ENCODE data around the gene CHMP4B. TPM values are rescaled to one million over a fixed set of nuclear protein-coding genes. Genes with fewer than 3 reads are reported as not detected.

Gene CHMP4B
- polyA plus RNA-seq, 1 of the 3 experiments (the other 2 are of a cell fraction): 123 TPM

DNA sequence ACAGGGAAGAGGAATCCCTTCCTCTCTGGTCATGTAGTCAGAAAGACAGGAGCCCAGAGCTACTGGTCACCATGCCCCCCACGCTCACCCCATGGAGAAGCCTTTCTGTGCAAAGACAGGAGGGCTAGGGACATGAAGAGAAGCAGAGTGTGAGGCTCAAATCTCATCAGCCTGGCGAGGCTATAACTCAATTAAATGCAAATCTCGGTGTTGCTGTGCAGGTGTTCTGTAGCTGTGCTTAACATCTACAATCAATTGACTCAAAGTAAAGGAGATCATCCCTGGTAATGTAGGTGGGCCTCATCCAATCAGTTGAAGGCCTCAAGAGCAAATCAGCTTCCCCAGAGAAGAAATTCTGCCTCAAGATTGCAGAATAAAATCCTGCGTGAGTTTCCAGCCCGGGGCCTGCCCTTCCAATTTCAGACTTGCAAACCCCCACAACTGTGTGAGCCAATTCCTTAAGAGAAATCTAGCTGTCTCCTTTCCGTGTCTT is 64.4 kb downstream of the CHMP4B start:
- WGBS (ENCODE audit: low lambda C conversion rate): 37% methylated on average over 6 of the region's 6 CpGs

DNA sequence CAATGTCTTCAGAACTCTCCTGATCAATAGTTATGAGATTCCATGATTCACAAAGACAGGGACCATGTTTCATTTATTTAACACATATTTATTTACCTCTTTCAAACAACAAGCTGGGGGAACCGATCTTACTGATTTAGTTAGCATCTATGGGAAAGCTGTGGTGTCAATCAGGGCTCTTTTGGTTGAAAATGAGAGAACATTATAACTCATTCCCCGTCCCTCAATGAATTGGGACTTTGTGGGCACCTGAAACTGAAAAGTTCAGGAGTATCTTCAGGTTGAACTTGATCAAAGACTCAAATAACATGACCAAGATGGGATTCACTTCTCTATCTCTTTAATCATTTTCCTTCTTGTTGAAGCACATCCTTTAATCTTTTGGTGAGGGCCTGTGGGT is 67.4 kb downstream of the CHMP4B start:
- no peaks in the 10 kb centered on the region for H3K79me2 ChIP-seq (ENCODE audit: insufficient read depth)
- no peaks in the 10 kb centered on the region for H4K20me1 ChIP-seq (ENCODE audit: insufficient read depth)
- ChIA-PET POLR2A (no interaction called here), CTCF (interaction anchor here (1.1 to 1.5 kb wide), 2 partner anchors 9 to 15 kb away, joined by 3 read pairs; no protein-coding TSS in a partner anchor)
- H3K4me3 ChIP-seq (ENCODE audit: low read depth in 2 of 2, low read length in 1 of 2): no peak overlapping the region
- no peaks in the 10 kb centered on the region for H3K4me1 ChIP-seq (ENCODE audit: control insufficient read depth in 1 of 2, insufficient read depth in 2 of 2, low read depth in 1 of 2, low read length in 1 of 2)
- H2AFZ ChIP-seq (ENCODE audit: low read depth): no peak overlapping the region
- no peaks in the 10 kb centered on the region for H3K9me2 ChIP-seq
- no peaks in the 10 kb centered on the region for H3F3A ChIP-seq (replicated peaks; ENCODE audit: insufficient read depth)
- WGBS (ENCODE audit: low lambda C conversion rate): 19% methylated on average over 2 of the region's 2 CpGs
- no peak overlapping the region for H3K4me2 ChIP-seq
- H3K27me3 ChIP-seq (ENCODE audit: insufficient read depth): no peaks in the 10 kb centered on the region
- DNase-seq: no peak
- no peak overlapping the region for H3K27ac ChIP-seq (ENCODE audit: low read depth in 2 of 2, low read length in 1 of 2)
- H3K9me3 ChIP-seq: peaks cover 3% of the 10 kb centered on the region; the same call in 1 of the 2 replicates
- TF ChIP-seq FOSL2 (IDR thresholded peaks at IDR 0.05; ENCODE audit: borderline replicate concordance, low read depth) (no peak), GATA2 (CRISPR knock-in tag; IDR thresholded peaks at IDR 0.05) (no peak), SMC3 (IDR thresholded peaks at IDR 0.05; ENCODE audit: low read depth, low read length) (no peak), MXI1 (IDR thresholded peaks at IDR 0.05; ENCODE audit: low read depth, low read length) (no peak), EP300 (IDR thresholded peaks at IDR 0.05; ENCODE audit: borderline replicate concordance in 1 of 2, low read depth in 1 of 2, low read length in 1 of 2) (no peak), REST (IDR thresholded peaks at IDR 0.05; ENCODE audit: low read depth, low read length) (no peak), JUND (IDR thresholded peaks at IDR 0.05) (no peak), FOXM1 (IDR thresholded peaks at IDR 0.05; ENCODE audit: low read depth) (no peak)
- TF ChIP-seq, protein P1, sequence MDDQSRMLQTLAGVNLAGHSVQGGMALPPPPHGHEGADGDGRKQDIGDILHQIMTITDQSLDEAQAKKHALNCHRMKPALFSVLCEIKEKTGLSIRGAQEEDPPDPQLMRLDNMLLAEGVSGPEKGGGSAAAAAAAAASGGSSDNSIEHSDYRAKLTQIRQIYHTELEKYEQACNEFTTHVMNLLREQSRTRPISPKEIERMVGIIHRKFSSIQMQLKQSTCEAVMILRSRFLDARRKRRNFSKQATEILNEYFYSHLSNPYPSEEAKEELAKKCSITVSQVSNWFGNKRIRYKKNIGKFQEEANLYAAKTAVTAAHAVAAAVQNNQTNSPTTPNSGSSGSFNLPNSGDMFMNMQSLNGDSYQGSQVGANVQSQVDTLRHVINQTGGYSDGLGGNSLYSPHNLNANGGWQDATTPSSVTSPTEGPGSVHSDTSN (IDR thresholded peaks at IDR 0.05): no peak
- H3K36me3 ChIP-seq (replicated peaks in 1 of 2; ENCODE audit: control insufficient read depth in 1 of 2, insufficient read depth in 2 of 2, low read length in 1 of 2): no peaks in the 10 kb centered on the region
- no peak overlapping the region for H3K9ac ChIP-seq

More for the DNA sequence above, 64.4 kb downstream of the CHMP4B start:
- Histone ChIP-seq H3K4me2 (no peak overlapping the region), H3K27me3 (ENCODE audit: insufficient read depth) (no peaks in the 10 kb centered on the region; the same call in 1 of the 2 replicates), H3K9me2 (no peaks in the 10 kb centered on the region), H3K9me3 (peaks cover 3% of the 10 kb centered on the region; the same call in 1 of the 2 replicates), H3F3A (replicated peaks; ENCODE audit: insufficient read depth) (no peaks in the 10 kb centered on the region), H3K79me2 (ENCODE audit: insufficient read depth) (no peaks in the 10 kb centered on the region), H3K4me1 (ENCODE audit: control insufficient read depth in 1 of 2, insufficient read depth in 2 of 2, low read depth in 1 of 2, low read length in 1 of 2) (no peaks in the 10 kb centered on the region; a peak in 1 of 4 replicates), H3K9ac (no peak overlapping the region), H4K20me1 (ENCODE audit: insufficient read depth) (no peaks in the 10 kb centered on the region), H2AFZ (ENCODE audit: low read depth) (no peak overlapping the region), H3K27ac (ENCODE audit: low read depth in 2 of 2, low read length in 1 of 2) (no peak overlapping the region), H3K4me3 (ENCODE audit: low read depth in 2 of 2, low read length in 1 of 2) (no peak overlapping the region), H3K36me3 (replicated peaks in 1 of 2; ENCODE audit: control insufficient read depth in 1 of 2, insufficient read depth in 2 of 2, low read length in 1 of 2) (no peaks in the 10 kb centered on the region)
- ChIA-PET POLR2A (no interaction called here), CTCF (interaction anchor here (0.8 kb wide), 1 partner anchor 9 kb away, joined by 3 read pairs; no protein-coding TSS in a partner anchor)
- TF ChIP-seq TEAD4 (IDR thresholded peaks at IDR 0.05; ENCODE audit: borderline replicate concordance, insufficient read depth) (no peak), GATA2 (CRISPR knock-in tag; IDR thresholded peaks at IDR 0.05) (no peak), TCF12 (IDR thresholded peaks at IDR 0.05) (no peak), EP300 (IDR thresholded peaks at IDR 0.05; ENCODE audit: borderline replicate concordance in 1 of 2, low read depth in 1 of 2, low read length in 1 of 2) (no peak), MEF2A (IDR thresholded peaks at IDR 0.05; ENCODE audit: borderline replicate concordance, low read depth) (no peak), NFIC (IDR thresholded peaks at IDR 0.05; ENCODE audit: borderline replicate concordance) (no peak), FOXJ3 (CRISPR knock-in tag; IDR thresholded peaks at IDR 0.05) (no peak), MAX (IDR thresholded peaks at IDR 0.05; ENCODE audit: low read depth) (no peak)
- DNase-seq: no peak

Data from SK-N-SH (cell line).